Panc1 (cell line): ENCODE results near the gene PGRMC2. TPM values are rescaled to one million over a fixed set of nuclear protein-coding genes. Genes with fewer than 3 reads are reported as not detected.

Experiments
- ATAC-seq: fragments of 200-7000 bp; cut with Tn5 transposase; 2 replicates; pipeline ENCODE4 v1.9.1; 2020; ENCODE audit warnings: mild to moderate bottlenecking, moderate library complexity
- BruUV-seq: library from RNA; stranded (reverse); fragments of 400-500 nt; replicated peaks from 2 replicates; lab custom pipeline; 2021; lab: Mats Ljungman, UMichigan
- CTCF ChIA-PET: fragments of 300-600 bp; sonication (Branson Sonifier 250); formaldehyde crosslinking; loops from one replicate; lab custom pipeline; 2022; ENCODE audit warnings: antibody characterized with exemption; lab: Charles Lee
- POLR2A ChIA-PET: fragments of 300-600 bp; sonication (Branson Sonifier 250); formaldehyde crosslinking; loops from one replicate; lab custom pipeline; 2022; ENCODE audit warnings: antibody characterized with exemption; lab: Charles Lee
- DNase-seq: peaks from one replicate; pipeline ENCODE4 v3.0.0-alpha.2; 2010; ENCODE audit warnings: low read depth, low spot score
- H3K27ac ChIP-seq: 2 replicates; pipeline ENCODE4 v1.5.1; 2011; ENCODE audit warnings: mild to moderate bottlenecking, low read length, inconsistent platforms
- H3K27me3 ChIP-seq: fragments of 200-500 bp; sonication (Bioruptor generic); 2 replicates; pipeline ENCODE4 v1.6.0; 2014; ENCODE audit warnings: low read length, inconsistent platforms; ENCODE audit not compliant: control insufficient read depth, insufficient read depth
- H3K36me3 ChIP-seq: fragments of 200-500 bp; sonication (Bioruptor generic); 2 replicates; pipeline ENCODE4 v1.5.1; 2014; ENCODE audit warnings: inconsistent platforms, mild to moderate bottlenecking, low read length, moderate library complexity; ENCODE audit not compliant: control insufficient read depth, insufficient read depth
- H3K4me1 ChIP-seq: 2 replicates; pipeline ENCODE4 v1.5.1; 2011; ENCODE audit warnings: inconsistent platforms, mild to moderate bottlenecking, low read length, moderate library complexity; ENCODE audit not compliant: control insufficient read depth, insufficient read depth
- H3K4me3 ChIP-seq, 2 experiments: 2 replicates each; pipeline ENCODE4 v1.5.1; 2011 to 2012; ENCODE audit warnings: low read depth in 2 of 2, low read length in 2 of 2, mild to moderate bottlenecking in 2 of 2, inconsistent platforms in 1 of 2, moderate library complexity in 1 of 2
- H3K9me3 ChIP-seq: fragments of 200-500 bp; sonication (Bioruptor generic); 2 replicates; pipeline ENCODE4 v1.5.1; 2014; ENCODE audit warnings: low read depth, mild to moderate bottlenecking, inconsistent platforms, low read length, moderate library complexity; ENCODE audit not compliant: control insufficient read depth, insufficient read depth
- CTCF ChIP-seq: fragments of 450-650 bp; IDR thresholded peaks from 2 replicates; pipeline ENCODE4 v1.5.1; 2017; ENCODE audit warnings: mild to moderate bottlenecking
- POLR2AphosphoS5 ChIP-seq: IDR thresholded peaks from 2 replicates; pipeline ENCODE4 v1.6.1; 2012; ENCODE audit warnings: mild to moderate bottlenecking, low read depth, low read length, moderate library complexity
- REST ChIP-seq, 2 experiments: IDR thresholded peaks; 2 replicates each; pipeline ENCODE4 v1.6.1; 2011 to 2012; ENCODE audit warnings: low read depth in 2 of 2, control low read depth in 1 of 2, low read length in 1 of 2, mild to moderate bottlenecking in 1 of 2, moderate library complexity in 1 of 2; ENCODE audit not compliant: insufficient read depth in 1 of 2
- SIN3A ChIP-seq: IDR thresholded peaks from 2 replicates; pipeline ENCODE4 v1.6.1; 2012; ENCODE audit warnings: low read depth, mild to moderate bottlenecking, low read length, moderate library complexity, borderline replicate concordance; ENCODE audit not compliant: insufficient read depth
- TCF7L2 ChIP-seq: IDR thresholded peaks from 2 replicates; pipeline ENCODE4 v1.6.1; 2011; ENCODE audit warnings: mild to moderate bottlenecking, low read depth, low read length, inconsistent platforms
- in situ Hi-C: cut with HindIII; loops from 2 replicates; pipeline ENCODE4 v1.10.0; 2016; ENCODE audit warnings: low sequenced_read_pairs, low pct_unique_long_range_greater_than_20kb
- intact Hi-C: fragments of 100-400 bp; cut with micrococcal nuclease; formaldehyde crosslinking; loops from one replicate; pipeline ENCODE4 v1.10.0; 2022; ENCODE audit not compliant: unreplicated experiment
- total RNA-seq: library from RNA; stranded (reverse); gene quantifications from one replicate; pipeline ENCODE4 v1.2.1, GENCODE V29; 2021; ENCODE audit not compliant: unreplicated experiment

Gene PGRMC2
- total RNA-seq, 1 experiment from 2014 or later, result 47.6 TPM

GRCh38 chr4:128308986-128309385 lies 21.4 kb upstream of the PGRMC2 start:
- POLR2A ChIA-PET, result no interaction called here
- CTCF ChIA-PET, result no interaction called here
- no peaks in the 10 kb centered on the region for H3K36me3 ChIP-seq
- TF ChIP-seq REST (IDR thresholded peaks at IDR 0.05; ENCODE audit: insufficient read depth in 1 of 2, low read depth in 2 of 2, low read length in 1 of 2) (no peak), CTCF (no peak), TCF7L2 (no peak), SIN3A (no peak), POLR2AphosphoS5 (no peak)
- intact Hi-C loops (no loop called here), in situ Hi-C loops (no loop called here)
- no peak overlapping the region for H3K4me3 ChIP-seq
- no peaks in the 10 kb centered on the region for H3K9me3 ChIP-seq
- no peaks in the 10 kb centered on the region for H3K27me3 ChIP-seq
- DNase-seq (no peak), ATAC-seq (no peak)
- H3K27ac ChIP-seq, result no peak overlapping the region
- H3K4me1 ChIP-seq, result no peaks in the 10 kb centered on the region
- BruUV-seq, result no TSS peak

GRCh38 chr4:128307123-128307571 lies 19.5 kb upstream of the PGRMC2 start:
- H3K4me3 ChIP-seq, result no peak overlapping the region
- ChIA-PET CTCF (no interaction called here), POLR2A (no interaction called here)
- no peaks in the 10 kb centered on the region for H3K36me3 ChIP-seq
- no peaks in the 10 kb centered on the region for H3K9me3 ChIP-seq
- TF ChIP-seq REST (IDR thresholded peaks at IDR 0.05; ENCODE audit: insufficient read depth in 1 of 2, low read depth in 2 of 2, low read length in 1 of 2) (no peak), TCF7L2 (no peak), CTCF (no peak), POLR2AphosphoS5 (no peak), SIN3A (no peak)
- in situ Hi-C loops, result no loop called here
- BruUV-seq, result no TSS peak
- no peak for ATAC-seq
- intact Hi-C loops, result no loop called here
- no peak overlapping the region for H3K27ac ChIP-seq
- H3K27me3 ChIP-seq, result no peaks in the 10 kb centered on the region
- no peaks in the 10 kb centered on the region for H3K4me1 ChIP-seq
- DNase-seq, result no peak
